HEK293 (cell line): ENCODE results near the gene CHRM4.

Experiments
- BCL11B ChIP-seq: fragments of 450-650 bp; formaldehyde crosslinking; IDR thresholded peaks from 2 replicates; pipeline ENCODE4 v1.5.1; 2016; ENCODE audit warnings: low read depth, missing biosample characterization, missing genetic modification characterization
- HOXC10 ChIP-seq: sonication (generic); formaldehyde crosslinking; IDR thresholded peaks from 2 replicates; pipeline ENCODE4 v1.8.1; 2023; ENCODE audit warnings: mild to moderate bottlenecking, missing genetic modification reagents
- KLF7 ChIP-seq: fragments of 450-650 bp; formaldehyde crosslinking; IDR thresholded peaks from 2 replicates; pipeline ENCODE4 v1.5.1; 2016; ENCODE audit warnings: missing biosample characterization, missing genetic modification characterization, borderline replicate concordance
- REPIN1 ChIP-seq: fragments of 450-650 bp; formaldehyde crosslinking; IDR thresholded peaks from 2 replicates; pipeline ENCODE4 v1.5.1; 2017; ENCODE audit warnings: missing biosample characterization, missing genetic modification characterization, low read depth
- SETDB1 ChIP-seq: IDR thresholded peaks from one replicate; pipeline ENCODE4 v1.6.1; 2017; ENCODE audit warnings: mild to moderate bottlenecking, low read length, moderate library complexity, mixed read lengths; ENCODE audit not compliant: insufficient read length
- TSHZ1 ChIP-seq: fragments of 450-650 bp; formaldehyde crosslinking; IDR thresholded peaks from 2 replicates; pipeline ENCODE4 v1.5.1; 2016; ENCODE audit warnings: missing biosample characterization, missing genetic modification characterization, borderline replicate concordance
- ZBTB11 ChIP-seq: fragments of 450-650 bp; formaldehyde crosslinking; conservative IDR thresholded peaks from 2 replicates; pipeline ENCODE4 v1.5.1; 2016; ENCODE audit warnings: low read depth, missing biosample characterization, missing genetic modification characterization
- ZBTB6 ChIP-seq: fragments of 450-650 bp; formaldehyde crosslinking; IDR thresholded peaks from 2 replicates; pipeline ENCODE4 v1.5.1; 2017; ENCODE audit warnings: missing biosample characterization, missing genetic modification characterization
- ZBTB8A ChIP-seq: fragments of 450-650 bp; formaldehyde crosslinking; IDR thresholded peaks from 2 replicates; pipeline ENCODE4 v1.5.1; 2016; ENCODE audit warnings: missing biosample characterization, missing genetic modification characterization
- ZNF184 ChIP-seq: fragments of 450-650 bp; IDR thresholded peaks from 2 replicates; pipeline ENCODE4 v1.5.1; 2018; ENCODE audit warnings: missing biosample characterization, mild to moderate bottlenecking, missing genetic modification characterization
- ZNF19 ChIP-seq: fragments of 450-650 bp; formaldehyde crosslinking; IDR thresholded peaks from 2 replicates; pipeline ENCODE4; 2016; ENCODE audit warnings: missing biosample characterization, missing genetic modification characterization, low read depth
- ZNF2 ChIP-seq: fragments of 450-650 bp; formaldehyde crosslinking; IDR thresholded peaks from 2 replicates; pipeline ENCODE4 v1.5.1; 2016; ENCODE audit warnings: missing biosample characterization, missing genetic modification characterization
- ZNF248 ChIP-seq: fragments of 450-650 bp; formaldehyde crosslinking; IDR thresholded peaks from 2 replicates; pipeline ENCODE4 v1.5.1; 2017; ENCODE audit warnings: missing biosample characterization, missing genetic modification characterization
- ZNF37A ChIP-seq: fragments of 450-650 bp; IDR thresholded peaks from 2 replicates; pipeline ENCODE4 v1.5.1; 2018; ENCODE audit warnings: missing biosample characterization, missing genetic modification characterization
- ZNF391 ChIP-seq: fragments of 450-650 bp; formaldehyde crosslinking; IDR thresholded peaks from 2 replicates; pipeline ENCODE4 v1.5.1; 2016; ENCODE audit warnings: low read depth, missing biosample characterization, missing genetic modification characterization, borderline replicate concordance
- ZNF394 ChIP-seq: fragments of 450-650 bp; formaldehyde crosslinking; IDR thresholded peaks from 2 replicates; pipeline ENCODE4 v1.5.1; 2016; ENCODE audit warnings: missing biosample characterization, missing genetic modification characterization, mild to moderate bottlenecking, moderate library complexity, borderline replicate concordance
- ZNF423 ChIP-seq: fragments of 450-650 bp; formaldehyde crosslinking; IDR thresholded peaks from 2 replicates; pipeline ENCODE4 v1.5.1; 2016; ENCODE audit warnings: missing biosample characterization, missing genetic modification characterization
- ZNF529 ChIP-seq: fragments of 450-650 bp; formaldehyde crosslinking; IDR thresholded peaks from 2 replicates; pipeline ENCODE4 v1.5.1; 2017; ENCODE audit warnings: missing genetic modification characterization, missing biosample characterization; ENCODE audit not compliant: insufficient replicate concordance
- ZNF544 ChIP-seq: fragments of 450-650 bp; formaldehyde crosslinking; IDR thresholded peaks from 2 replicates; pipeline ENCODE4 v1.5.0; 2017; ENCODE audit warnings: missing biosample characterization, missing genetic modification characterization
- ZNF555 ChIP-seq: fragments of 450-650 bp; formaldehyde crosslinking; conservative IDR thresholded peaks from 2 replicates; pipeline ENCODE4 v1.5.1; 2017; ENCODE audit warnings: missing biosample characterization, mild to moderate bottlenecking, missing genetic modification characterization, inconsistent platforms
- ZNF600 ChIP-seq: fragments of 450-650 bp; formaldehyde crosslinking; IDR thresholded peaks from 2 replicates; pipeline ENCODE4 v1.5.1; 2016; ENCODE audit warnings: missing biosample characterization, missing genetic modification characterization
- ZNF610 ChIP-seq: fragments of 450-650 bp; formaldehyde crosslinking; IDR thresholded peaks from 2 replicates; pipeline ENCODE4 v1.5.1; 2016; ENCODE audit warnings: missing biosample characterization, missing genetic modification characterization, borderline replicate concordance
- ZNF664 ChIP-seq: fragments of 450-650 bp; formaldehyde crosslinking; IDR thresholded peaks from 2 replicates; pipeline ENCODE4 v1.5.1; 2016; ENCODE audit warnings: missing biosample characterization, missing genetic modification characterization
- ZNF677 ChIP-seq: fragments of 450-650 bp; IDR thresholded peaks from 2 replicates; pipeline ENCODE4 v1.5.0; 2018; ENCODE audit warnings: missing biosample characterization, mild to moderate bottlenecking, missing genetic modification characterization, moderate library complexity
- ZNF692 ChIP-seq: fragments of 450-650 bp; formaldehyde crosslinking; IDR thresholded peaks from 2 replicates; pipeline ENCODE4 v1.5.1; 2016; ENCODE audit warnings: missing biosample characterization, missing genetic modification characterization
- ZNF701 ChIP-seq: fragments of 450-650 bp; formaldehyde crosslinking; IDR thresholded peaks from 2 replicates; pipeline ENCODE4 v1.5.1; 2016; ENCODE audit warnings: missing biosample characterization, missing genetic modification characterization
- ZNF791 ChIP-seq: fragments of 450-650 bp; formaldehyde crosslinking; IDR thresholded peaks from 2 replicates; pipeline ENCODE4 v1.5.1; 2016; ENCODE audit warnings: missing biosample characterization, missing genetic modification characterization
- ZSCAN30 ChIP-seq: fragments of 450-650 bp; IDR thresholded peaks from 2 replicates; pipeline ENCODE4 v1.5.1; 2018; ENCODE audit warnings: missing biosample characterization, mild to moderate bottlenecking, missing genetic modification characterization, moderate library complexity
- TF ChIP-seq, protein P1 (sequence below): fragments of 450-650 bp; formaldehyde crosslinking; IDR thresholded peaks from 2 replicates; pipeline ENCODE4 v1.5.1; 2016; ENCODE audit warnings: missing biosample characterization, missing genetic modification characterization
- TF ChIP-seq, protein P2 (sequence below): fragments of 450-650 bp; formaldehyde crosslinking; IDR thresholded peaks from 2 replicates; pipeline ENCODE4 v1.5.1; 2016; ENCODE audit warnings: missing biosample characterization, missing genetic modification characterization, borderline replicate concordance

Gene CHRM4

GRCh38 chr11:46414466-46414796, 22.9 kb upstream of the CHRM4 start (continued):
- TF ChIP-seq SETDB1 = no peak
- TF ChIP-seq ZNF423 (tag by site-specific recombination) = 0 out of 2 replicates have a peak, but pooled peaks have one; percentile 47
- TF ChIP-seq HOXC10 = no peak
- no peak for TF ChIP-seq ZNF391 (tag by site-specific recombination)
- TF ChIP-seq ZBTB8A (tag by site-specific recombination) = peak; percentile 59
- no peak for TF ChIP-seq ZNF791 (tag by site-specific recombination)
- TF ChIP-seq ZNF701 (tag by site-specific recombination) = no peak
- TF ChIP-seq ZNF544 (tag by site-specific recombination) = no peak
- TF ChIP-seq ZNF677 (tag by site-specific recombination) = no peak
- TF ChIP-seq KLF7 (tag by site-specific recombination) = no peak
- no peak for TF ChIP-seq ZNF664
- no peak for TF ChIP-seq ZNF394 (tag by site-specific recombination)
- TF ChIP-seq ZNF692 (tag by site-specific recombination) = no peak
- TF ChIP-seq TSHZ1 (tag by site-specific recombination) = no peak
- TF ChIP-seq ZSCAN30 = no peak
- no peak for TF ChIP-seq BCL11B (tag by site-specific recombination)
- TF ChIP-seq ZNF19 (tag by site-specific recombination) = no peak
- TF ChIP-seq ZNF248 (tag by site-specific recombination) = no peak
- no peak for TF ChIP-seq ZNF555 (tag by site-specific recombination)
- TF ChIP-seq ZNF600 = no peak
- TF ChIP-seq ZNF184 = no peak
- TF ChIP-seq ZNF610 (tag by site-specific recombination) = no peak
- no peak for TF ChIP-seq ZNF529 (tag by site-specific recombination)
- TF ChIP-seq, protein P1, sequence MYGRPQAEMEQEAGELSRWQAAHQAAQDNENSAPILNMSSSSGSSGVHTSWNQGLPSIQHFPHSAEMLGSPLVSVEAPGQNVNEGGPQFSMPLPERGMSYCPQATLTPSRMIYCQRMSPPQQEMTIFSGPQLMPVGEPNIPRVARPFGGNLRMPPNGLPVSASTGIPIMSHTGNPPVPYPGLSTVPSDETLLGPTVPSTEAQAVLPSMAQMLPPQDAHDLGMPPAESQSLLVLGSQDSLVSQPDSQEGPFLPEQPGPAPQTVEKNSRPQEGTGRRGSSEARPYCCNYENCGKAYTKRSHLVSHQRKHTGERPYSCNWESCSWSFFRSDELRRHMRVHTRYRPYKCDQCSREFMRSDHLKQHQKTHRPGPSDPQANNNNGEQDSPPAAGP = no peak
- TF ChIP-seq ZNF37A (tag by site-specific recombination) = no peak
- TF ChIP-seq ZBTB6 (tag by site-specific recombination) = no peak
- TF ChIP-seq, protein P2, sequence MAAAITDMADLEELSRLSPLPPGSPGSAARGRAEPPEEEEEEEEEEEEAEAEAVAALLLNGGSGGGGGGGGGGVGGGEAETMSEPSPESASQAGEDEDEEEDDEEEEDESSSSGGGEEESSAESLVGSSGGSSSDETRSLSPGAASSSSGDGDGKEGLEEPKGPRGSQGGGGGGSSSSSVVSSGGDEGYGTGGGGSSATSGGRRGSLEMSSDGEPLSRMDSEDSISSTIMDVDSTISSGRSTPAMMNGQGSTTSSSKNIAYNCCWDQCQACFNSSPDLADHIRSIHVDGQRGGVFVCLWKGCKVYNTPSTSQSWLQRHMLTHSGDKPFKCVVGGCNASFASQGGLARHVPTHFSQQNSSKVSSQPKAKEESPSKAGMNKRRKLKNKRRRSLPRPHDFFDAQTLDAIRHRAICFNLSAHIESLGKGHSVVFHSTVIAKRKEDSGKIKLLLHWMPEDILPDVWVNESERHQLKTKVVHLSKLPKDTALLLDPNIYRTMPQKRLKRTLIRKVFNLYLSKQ (tag by site-specific recombination) = no peak
- TF ChIP-seq REPIN1 = no peak
- no peak for TF ChIP-seq ZBTB11 (tag by site-specific recombination)
- no peak for TF ChIP-seq ZNF2 (tag by site-specific recombination)
